Choroid plexus epithelial cell (primary cell): Measurements from ENCODE around the gene ZBTB34.

Experiments
- DNase-seq: peaks from one replicate; pipeline ENCODE4 v3.0.0-alpha.2; 2010; ENCODE audit warnings: low read depth
- H3K4me3 ChIP-seq: 2 replicates; pipeline ENCODE4 v1.5.1; 2011; ENCODE audit warnings: low read depth, mild to moderate bottlenecking, control low read depth, low read length, moderate library complexity
- CTCF ChIP-seq: conservative IDR thresholded peaks from 2 replicates; pipeline ENCODE4 v1.5.1; 2011; ENCODE audit warnings: low read depth, mild to moderate bottlenecking, control low read depth, inconsistent platforms, low read length, moderate library complexity

Gene ZBTB34

DNA sequence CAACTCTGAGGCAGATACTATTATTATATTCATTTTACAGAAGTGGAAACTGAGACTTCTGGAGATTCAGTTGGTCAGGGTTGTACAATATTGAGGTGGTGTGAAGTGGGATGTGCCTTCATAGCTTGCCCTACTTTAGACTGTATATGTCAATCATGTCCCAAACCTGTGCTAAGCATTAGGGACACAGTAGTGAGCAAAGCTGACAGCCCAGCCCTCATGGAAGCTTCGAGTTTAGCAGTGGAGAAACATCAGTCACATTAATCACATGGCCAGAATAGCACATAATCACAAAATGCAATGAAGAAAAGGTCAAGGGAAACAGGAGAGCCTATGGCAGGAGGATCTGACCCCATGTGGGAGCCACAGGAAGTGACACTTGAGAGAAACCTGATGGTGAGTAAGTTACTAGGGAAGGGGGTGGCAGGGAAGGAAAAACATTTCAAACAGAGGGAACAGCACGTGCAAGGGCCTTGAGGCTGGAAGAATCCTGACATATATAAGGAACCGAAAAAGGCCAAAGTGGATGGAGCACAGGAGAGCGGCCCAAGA is 33.7 kb downstream of the ZBTB34 start:
- H3K4me3 ChIP-seq: no peak overlapping the region
- no peak for TF ChIP-seq CTCF
- DNase-seq: no peak

GRCh38 chr9:126902210-126902609 is 41.8 kb downstream of the ZBTB34 start:
- TF ChIP-seq CTCF: no peak

GRCh38 chr9:126904586-126904985 is 44.1 kb downstream of the ZBTB34 start:
- DNase-seq: no peak
- no peak for TF ChIP-seq CTCF
- H3K4me3 ChIP-seq: no peak overlapping the region

More at GRCh38 chr9:126902210-126902609, 41.8 kb downstream of the ZBTB34 start:
- no peak for DNase-seq
- no peak overlapping the region for H3K4me3 ChIP-seq

GRCh38 chr9:126906091-126906490 is 45.7 kb downstream of the ZBTB34 start:
- H3K4me3 ChIP-seq: no peak overlapping the region
- no peak for TF ChIP-seq CTCF
- no peak for DNase-seq

DNA sequence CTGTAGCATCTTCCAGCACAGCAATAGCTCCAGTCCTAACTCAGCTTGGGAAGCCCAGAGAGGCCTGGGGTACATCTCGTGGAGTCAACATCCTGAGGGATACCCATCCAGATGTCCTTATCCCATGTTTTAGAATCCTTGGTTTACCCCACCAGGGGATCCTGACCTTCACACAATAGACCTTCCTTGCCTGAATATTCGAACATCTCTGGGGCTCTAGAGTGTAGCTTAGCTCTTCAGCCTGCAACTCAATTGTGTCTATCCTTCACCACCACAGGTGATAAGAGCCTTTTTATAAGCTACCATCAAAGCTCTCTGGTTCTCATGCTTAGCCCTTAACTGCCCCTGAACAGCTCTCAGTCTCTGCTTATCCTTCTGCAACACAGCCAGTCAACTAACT is 46.6 kb downstream of the ZBTB34 start:
- TF ChIP-seq CTCF: no peak
- DNase-seq: no peak
- H3K4me3 ChIP-seq: no peak overlapping the region

DNA sequence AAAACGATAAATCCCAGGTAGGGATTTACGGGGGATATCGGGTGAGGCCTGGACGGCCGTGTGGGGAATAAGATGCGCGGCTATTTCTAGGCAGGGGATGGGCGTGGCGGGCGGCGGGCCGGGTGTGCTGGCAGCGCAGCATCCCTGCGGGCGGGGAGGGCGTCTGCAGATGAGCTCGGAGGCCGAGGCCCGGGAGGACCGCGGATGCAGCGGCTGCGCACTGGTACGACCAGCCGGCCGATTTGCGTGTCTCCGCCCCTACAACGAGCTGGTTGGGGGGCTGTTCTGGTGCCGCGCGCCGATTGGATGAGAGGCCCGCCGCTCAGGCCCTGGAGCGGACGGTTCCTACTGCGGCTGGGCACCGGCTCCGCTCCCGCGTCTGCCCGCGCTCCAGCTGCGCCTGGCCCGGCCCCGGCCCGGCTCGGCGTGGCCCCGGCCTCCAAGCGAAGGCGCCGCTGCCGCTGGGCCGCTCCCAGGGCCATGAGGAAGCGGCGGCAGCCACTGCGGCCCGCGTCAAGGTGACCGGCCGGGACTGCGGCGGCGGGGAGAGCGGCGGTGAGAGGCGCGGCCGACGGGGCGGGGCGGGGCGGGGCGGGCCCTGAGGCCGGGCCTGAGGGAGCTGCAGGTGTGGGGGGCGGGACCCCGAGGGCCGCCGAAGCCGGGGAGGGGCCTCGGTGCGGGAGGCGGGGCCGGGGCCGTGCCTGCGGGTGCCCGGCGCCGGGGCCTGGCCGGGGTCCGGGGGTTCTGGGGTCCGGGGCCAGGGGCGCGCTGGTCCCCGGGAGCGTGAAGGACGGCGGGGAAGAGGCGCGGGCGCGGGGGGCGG is 54.2 kb downstream of the ZBTB34 start, which contains the start of gene RALGPS1:
Gene RALGPS1, plus strand, starts transcription at position 325 of the 823 bp plus-strand sequence. CDS start 47,508 bp downstream, outside the sequence.
- H3K4me3 ChIP-seq: peak within 1 kb of the TSS; percentile 53

More for the DNA sequence above, 54.2 kb downstream of the ZBTB34 start, which contains the start of gene RALGPS1:
- peak; percentile 97 for DNase-seq
- no peak for TF ChIP-seq CTCF
